HK-2 (cell line): ENCODE measurements around the gene CCNC.

Experiments
- DNase-seq: peaks from one replicate; pipeline ENCODE4 v3.0.0-alpha.2; 2018; ENCODE audit not compliant: unreplicated experiment

Gene CCNC

DNA sequence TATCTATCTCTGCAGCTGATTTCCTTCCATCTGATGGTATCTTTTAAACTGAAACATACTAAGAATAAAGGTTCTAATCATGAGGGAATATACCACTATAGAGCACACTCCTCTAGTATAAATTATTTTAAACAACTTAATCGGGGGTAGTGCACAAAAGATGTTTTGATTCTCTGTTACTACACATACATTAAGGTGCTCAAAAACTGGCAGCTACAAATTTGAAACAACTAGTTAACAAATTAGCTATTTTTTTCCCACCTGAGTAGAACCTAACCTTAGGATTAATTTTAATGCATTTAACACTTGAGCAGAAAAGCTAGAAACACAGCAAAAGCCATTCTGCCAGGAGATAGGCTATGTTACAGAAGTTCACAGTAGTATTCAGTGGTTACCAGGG is 23.0 kb downstream of the CCNC start:
- no peak for DNase-seq

- no peak for DNase-seq
Observed at GRCh38 chr6:99543968-99544367, 24.5 kb downstream of the CCNC start.

- no peak for DNase-seq
Observed at GRCh38 chr6:99530627-99531026, 37.8 kb downstream of the CCNC start.

DNA sequence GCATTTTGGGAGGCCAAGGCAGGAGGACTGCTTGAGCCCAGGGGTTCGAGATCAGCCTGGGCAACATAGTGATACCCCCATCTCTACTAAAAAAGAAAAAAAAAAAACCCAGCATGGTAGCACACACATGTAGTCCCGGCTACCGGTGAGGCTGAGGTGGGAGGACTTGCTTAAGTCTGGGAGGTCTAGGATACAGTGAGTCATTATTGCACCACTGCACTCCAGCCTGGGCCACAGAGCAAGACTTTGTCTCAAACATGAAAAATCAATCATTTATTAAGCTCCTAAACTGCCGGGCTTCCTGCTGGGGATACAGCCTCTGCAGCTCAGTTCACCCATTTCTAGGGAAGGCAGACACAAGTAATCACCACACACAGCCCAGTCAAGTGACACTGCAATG is 45.9 kb downstream of the CCNC start:
- peak; percentile 62 for DNase-seq

DNA sequence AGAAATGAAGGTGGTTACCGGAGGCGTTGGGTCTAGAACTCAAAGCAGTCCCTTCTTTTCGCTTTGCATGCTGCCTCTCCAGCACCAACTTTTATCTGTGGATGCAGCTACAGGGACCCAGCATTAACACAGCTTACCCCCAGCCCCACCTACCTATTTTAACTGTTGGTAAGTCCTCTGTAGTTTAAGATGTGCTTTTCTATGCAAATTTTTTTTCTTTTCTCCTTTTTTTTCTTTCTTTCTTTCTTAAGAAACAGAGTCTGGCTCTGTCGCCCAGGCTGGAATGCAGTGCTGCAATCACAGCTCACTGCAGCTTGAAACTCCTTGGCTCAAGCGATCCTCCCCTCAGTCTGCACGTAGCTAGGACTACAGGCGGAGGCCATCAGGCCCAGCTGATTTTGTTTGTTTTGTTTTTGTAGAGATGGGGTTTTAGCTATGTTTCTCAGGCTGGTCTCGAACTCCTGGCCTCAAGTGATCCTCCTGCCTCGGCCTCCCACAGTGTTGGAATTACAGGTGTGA is 46.8 kb downstream of the CCNC start:
- peak; percentile 29 for DNase-seq

GRCh38 chr6:99520855-99521632 is 47.4 kb downstream of the CCNC start:
- peak; percentile 86 for DNase-seq

GRCh38 chr6:99519446-99519845 is 49.0 kb downstream of the CCNC start:
- DNase-seq, result no peak

DNA sequence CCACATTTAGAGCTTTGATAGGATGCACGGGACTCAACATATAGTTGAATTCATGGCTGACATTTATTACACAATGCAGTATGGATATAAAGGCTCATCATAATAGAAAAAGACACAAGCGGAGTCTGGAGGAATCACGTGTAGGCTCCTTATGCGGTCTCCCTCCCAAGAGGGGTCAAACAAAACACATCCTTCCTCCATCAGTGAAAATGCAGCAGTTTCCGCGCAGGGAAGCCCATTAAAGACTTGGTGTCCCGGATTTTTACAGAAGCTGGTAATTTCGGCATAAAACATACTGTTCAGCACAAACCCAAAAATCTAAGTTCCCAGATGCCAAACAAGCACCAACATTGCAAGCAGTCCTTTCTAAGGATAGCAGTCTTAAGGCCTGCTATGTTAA is 54.4 kb downstream of the CCNC start:
- no peak for DNase-seq

- DNase-seq, result no peak
Observed at GRCh38 chr6:99512033-99512432, 56.4 kb downstream of the CCNC start.

- no peak for DNase-seq
Observed at GRCh38 chr6:99507648-99508047, 60.8 kb downstream of the CCNC start.

DNA sequence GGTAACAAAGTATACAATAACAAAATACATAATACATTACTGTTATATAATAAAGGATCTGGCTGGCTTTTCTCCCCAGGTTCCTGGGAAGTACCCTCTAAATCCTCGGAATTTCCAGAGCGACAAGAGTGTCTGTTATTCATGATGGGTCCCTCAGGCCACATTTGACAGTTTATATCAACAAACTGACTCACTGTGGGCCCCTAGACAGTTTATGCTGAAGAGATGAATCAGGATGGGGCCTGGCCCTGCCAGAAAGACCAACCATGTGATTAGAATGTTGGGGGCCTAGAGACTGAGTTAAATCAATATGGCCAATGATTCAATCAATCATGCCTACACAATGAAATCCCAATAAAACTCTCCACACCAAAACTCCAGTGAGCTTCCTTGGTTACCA is 66.7 kb downstream of the CCNC start:
- DNase-seq, result no peak

GRCh38 chr6:99498421-99498820 is 70.0 kb downstream of the CCNC start:
- DNase-seq, result no peak

GRCh38 chr6:99495466-99495865 is 73.0 kb downstream of the CCNC start:
- DNase-seq, result no peak
